Liver (tissue), 9 donors: Measurements from ENCODE around the gene CNOT11. TPM values are rescaled to one million over a fixed set of nuclear protein-coding genes. Genes with fewer than 3 reads are reported as not detected.

ENCODE experiments used
- DNase-seq: peaks from one replicate; pipeline ENCODE4 v3.0.0-alpha.2; 2017; ENCODE audit warnings: low spot score
- H3K27ac ChIP-seq, 2 donors: one replicate each; pipeline ENCODE4 v1.7.0; 2013; ENCODE audit warnings: inconsistent platforms in 2 of 2, low read length in 2 of 2, control low read depth in 1 of 2, low read depth in 1 of 2, mild to moderate bottlenecking in 1 of 2
- H3K27me3 ChIP-seq, 4 donors: one replicate each; pipeline versions ENCODE4 v1.6.1 to v1.7.0; 2013; ENCODE audit warnings: low read length in 3 of 4, inconsistent platforms in 1 of 4, mild to moderate bottlenecking in 1 of 4, moderate library complexity in 1 of 4; ENCODE audit not compliant: control insufficient read depth in 4 of 4, insufficient read depth in 4 of 4
- H3K36me3 ChIP-seq, 4 donors: one replicate each; pipeline versions ENCODE4 v1.6.1 to v1.7.0; 2013; ENCODE audit warnings: low read length in 3 of 4, mild to moderate bottlenecking in 3 of 4, low read depth in 1 of 4, moderate library complexity in 1 of 4; ENCODE audit not compliant: control insufficient read depth in 4 of 4, insufficient read depth in 3 of 4
- H3K4me1 ChIP-seq, 4 donors: one replicate each; pipeline versions ENCODE4 v1.6.1 to v1.7.0; 2013; ENCODE audit warnings: low read length in 3 of 4, mild to moderate bottlenecking in 3 of 4, moderate library complexity in 1 of 4; ENCODE audit not compliant: control insufficient read depth in 4 of 4, insufficient read depth in 4 of 4
- H3K4me3 ChIP-seq, 3 donors: one replicate each; pipeline versions ENCODE4 v1.6.1 to v1.7.0; 2013; ENCODE audit warnings: low read length in 3 of 3, control low read depth in 1 of 3, low read depth in 1 of 3, mild to moderate bottlenecking in 1 of 3
- H3K9ac ChIP-seq, 2 donors: one replicate each; pipeline ENCODE4 v1.7.0; 2013; ENCODE audit warnings: low read length in 2 of 2, mild to moderate bottlenecking in 2 of 2, moderate library complexity in 2 of 2, control low read depth in 1 of 2, low read depth in 1 of 2
- H3K9me3 ChIP-seq, 4 donors: one replicate each; pipeline versions ENCODE4 v1.6.1 to v1.7.0; 2013; ENCODE audit warnings: low read length in 3 of 4; ENCODE audit not compliant: control insufficient read depth in 4 of 4
- EGR1 ChIP-seq, 2 donors: IDR thresholded peaks; 2 replicates each; pipeline ENCODE4 v1.6.1; 2016 to 2018; ENCODE audit warnings: antibody characterized with exemption in 2 of 2, low read depth in 2 of 2
- HNF4G ChIP-seq: IDR thresholded peaks from 2 replicates; pipeline ENCODE4 v1.6.1; 2016; ENCODE audit warnings: antibody characterized with exemption
- JUND ChIP-seq, 2 donors: IDR thresholded peaks; 2 replicates each; pipeline ENCODE4 v1.6.1; 2016; ENCODE audit warnings: antibody characterized with exemption in 2 of 2
- NR2F2 ChIP-seq: IDR thresholded peaks from 2 replicates; pipeline ENCODE4 v1.6.1; 2016; ENCODE audit warnings: antibody characterized with exemption
- RAD21 ChIP-seq, 2 donors: IDR thresholded peaks; 2 replicates each; pipeline ENCODE4 v1.6.1; 2016; ENCODE audit warnings: antibody characterized with exemption in 2 of 2, mild to moderate bottlenecking in 2 of 2
- RXRA ChIP-seq, 2 donors: IDR thresholded peaks; 2 replicates each; pipeline ENCODE4 v1.6.1; 2017 to 2018; ENCODE audit warnings: antibody characterized with exemption in 2 of 2, mild to moderate bottlenecking in 1 of 2
- TAF1 ChIP-seq: conservative IDR thresholded peaks from 2 replicates; pipeline ENCODE4 v1.6.1; 2016; ENCODE audit warnings: antibody characterized with exemption, mild to moderate bottlenecking
- YY1 ChIP-seq: IDR thresholded peaks from 2 replicates; pipeline ENCODE4 v1.6.1; 2016; ENCODE audit warnings: antibody characterized with exemption, mild to moderate bottlenecking
- WGBS: extraction: QIAGEN DNeasy Blood & Tissue Kit; methylation state at CpG from one replicate; pipeline ENCODE4 v1.1.7; 2013; 5-methylcytosine and 5-hydroxymethylcytosine counted together
- polyA plus RNA-seq, 2 donors: library from polyadenylated mRNA; stranded (reverse) in 1 of 2; unstranded in 1 of 2; fragments of 200-250 nt in 1 of 2; fragments of >200 nt in 1 of 2; fragmentation: Nextera tagmentation in 1 of 2; extraction: Ambion mirVana in 1 of 2; gene quantifications; one replicate each; pipeline versions ENCODE4 v1.2.1 to v1.2.3, GENCODE V29; 2013 to 2015
- total RNA-seq, 2 donors: library from RNA; depleted of rRNA; stranded (reverse); fragments of >200 nt; gene quantifications; one replicate each; pipeline ENCODE4 v1.2.3, GENCODE V29; 2014
- TF ChIP-seq, protein P1 (sequence below): IDR thresholded peaks from 2 replicates; pipeline ENCODE4 v1.6.1; 2016; ENCODE audit warnings: antibody characterized with exemption
- TF ChIP-seq, protein P2 (sequence below): IDR thresholded peaks from 2 replicates; pipeline ENCODE4 v1.6.1; 2016; ENCODE audit warnings: antibody characterized with exemption
- TF ChIP-seq, protein P3 (sequence below): IDR thresholded peaks from 2 replicates; pipeline ENCODE4 v1.6.1; 2016; ENCODE audit warnings: antibody characterized with exemption, mild to moderate bottlenecking
- TF ChIP-seq, protein P4 (sequence below): fragments of 150-350 bp; IDR thresholded peaks from 2 replicates; pipeline ENCODE4 v1.5.1; 2017; ENCODE audit warnings: improper control_type of control experiment, low read depth, low read length; ENCODE audit not compliant: missing input control
- donor health status: healthy.
- donor health status: healthy.
- donor health status: healthy.
- donor health status: healthy.
- donor health status: healthy.

CNOT11 gene
- total and polyA plus RNA-seq, 4 donors, result 9.8 to 14.3 (median 13.5) TPM

DNA sequence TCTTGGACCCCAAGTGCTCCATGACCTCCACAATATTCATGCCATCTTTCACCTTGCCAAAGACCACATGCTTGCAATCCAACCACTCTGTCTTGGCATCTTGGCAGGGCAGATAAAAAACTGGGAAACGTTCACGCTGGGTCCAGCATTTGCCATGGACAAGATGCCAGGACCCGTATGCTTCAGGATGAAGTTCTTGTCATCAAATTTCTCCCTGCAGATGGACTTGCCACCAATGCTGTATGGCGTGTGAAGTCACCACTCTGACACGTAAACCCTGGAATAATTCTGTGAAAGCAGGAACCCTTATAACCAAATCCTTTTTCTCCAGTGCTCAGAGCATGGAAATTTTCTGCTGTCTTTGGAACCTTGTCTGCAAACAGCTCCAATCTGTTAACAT is 21.5 kb downstream of the CNOT11 start:
- H3K27ac ChIP-seq, result no peak overlapping the region
- WGBS, result 93% methylated on average over 5 of the region's 5 CpGs
- H3K4me3 ChIP-seq, result no peak overlapping the region
- H3K4me1 ChIP-seq, result peaks cover under 1 to 7% (median 4%) of the 10 kb centered on the region in 4 donors
- no peak for DNase-seq
- H3K9me3 ChIP-seq, result no peaks in the 10 kb centered on the region
- TF ChIP-seq HNF4G (no peak), NR2F2 (no peak), YY1 (no peak), JUND (IDR thresholded peaks at IDR 0.05) (no peak), RXRA (IDR thresholded peaks at IDR 0.05) (no peak), TAF1 (no peak), EGR1 (IDR thresholded peaks at IDR 0.05; ENCODE audit: low read depth in 2 of 2) (no peak), RAD21 (IDR thresholded peaks at IDR 0.05) (no peak)
- TF ChIP-seq, protein P1, sequence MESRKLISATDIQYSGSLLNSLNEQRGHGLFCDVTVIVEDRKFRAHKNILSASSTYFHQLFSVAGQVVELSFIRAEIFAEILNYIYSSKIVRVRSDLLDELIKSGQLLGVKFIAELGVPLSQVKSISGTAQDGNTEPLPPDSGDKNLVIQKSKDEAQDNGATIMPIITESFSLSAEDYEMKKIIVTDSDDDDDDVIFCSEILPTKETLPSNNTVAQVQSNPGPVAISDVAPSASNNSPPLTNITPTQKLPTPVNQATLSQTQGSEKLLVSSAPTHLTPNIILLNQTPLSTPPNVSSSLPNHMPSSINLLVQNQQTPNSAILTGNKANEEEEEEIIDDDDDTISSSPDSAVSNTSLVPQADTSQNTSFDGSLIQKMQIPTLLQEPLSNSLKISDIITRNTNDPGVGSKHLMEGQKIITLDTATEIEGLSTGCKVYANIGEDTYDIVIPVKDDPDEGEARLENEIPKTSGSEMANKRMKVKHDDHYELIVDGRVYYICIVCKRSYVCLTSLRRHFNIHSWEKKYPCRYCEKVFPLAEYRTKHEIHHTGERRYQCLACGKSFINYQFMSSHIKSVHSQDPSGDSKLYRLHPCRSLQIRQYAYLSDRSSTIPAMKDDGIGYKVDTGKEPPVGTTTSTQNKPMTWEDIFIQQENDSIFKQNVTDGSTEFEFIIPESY, result no peak
- TF ChIP-seq, protein P2, sequence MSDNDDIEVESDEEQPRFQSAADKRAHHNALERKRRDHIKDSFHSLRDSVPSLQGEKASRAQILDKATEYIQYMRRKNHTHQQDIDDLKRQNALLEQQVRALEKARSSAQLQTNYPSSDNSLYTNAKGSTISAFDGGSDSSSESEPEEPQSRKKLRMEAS, result no peak
- TF ChIP-seq, protein P3, sequence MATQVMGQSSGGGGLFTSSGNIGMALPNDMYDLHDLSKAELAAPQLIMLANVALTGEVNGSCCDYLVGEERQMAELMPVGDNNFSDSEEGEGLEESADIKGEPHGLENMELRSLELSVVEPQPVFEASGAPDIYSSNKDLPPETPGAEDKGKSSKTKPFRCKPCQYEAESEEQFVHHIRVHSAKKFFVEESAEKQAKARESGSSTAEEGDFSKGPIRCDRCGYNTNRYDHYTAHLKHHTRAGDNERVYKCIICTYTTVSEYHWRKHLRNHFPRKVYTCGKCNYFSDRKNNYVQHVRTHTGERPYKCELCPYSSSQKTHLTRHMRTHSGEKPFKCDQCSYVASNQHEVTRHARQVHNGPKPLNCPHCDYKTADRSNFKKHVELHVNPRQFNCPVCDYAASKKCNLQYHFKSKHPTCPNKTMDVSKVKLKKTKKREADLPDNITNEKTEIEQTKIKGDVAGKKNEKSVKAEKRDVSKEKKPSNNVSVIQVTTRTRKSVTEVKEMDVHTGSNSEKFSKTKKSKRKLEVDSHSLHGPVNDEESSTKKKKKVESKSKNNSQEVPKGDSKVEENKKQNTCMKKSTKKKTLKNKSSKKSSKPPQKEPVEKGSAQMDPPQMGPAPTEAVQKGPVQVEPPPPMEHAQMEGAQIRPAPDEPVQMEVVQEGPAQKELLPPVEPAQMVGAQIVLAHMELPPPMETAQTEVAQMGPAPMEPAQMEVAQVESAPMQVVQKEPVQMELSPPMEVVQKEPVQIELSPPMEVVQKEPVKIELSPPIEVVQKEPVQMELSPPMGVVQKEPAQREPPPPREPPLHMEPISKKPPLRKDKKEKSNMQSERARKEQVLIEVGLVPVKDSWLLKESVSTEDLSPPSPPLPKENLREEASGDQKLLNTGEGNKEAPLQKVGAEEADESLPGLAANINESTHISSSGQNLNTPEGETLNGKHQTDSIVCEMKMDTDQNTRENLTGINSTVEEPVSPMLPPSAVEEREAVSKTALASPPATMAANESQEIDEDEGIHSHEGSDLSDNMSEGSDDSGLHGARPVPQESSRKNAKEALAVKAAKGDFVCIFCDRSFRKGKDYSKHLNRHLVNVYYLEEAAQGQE, result no peak
- TF ChIP-seq, protein P4, sequence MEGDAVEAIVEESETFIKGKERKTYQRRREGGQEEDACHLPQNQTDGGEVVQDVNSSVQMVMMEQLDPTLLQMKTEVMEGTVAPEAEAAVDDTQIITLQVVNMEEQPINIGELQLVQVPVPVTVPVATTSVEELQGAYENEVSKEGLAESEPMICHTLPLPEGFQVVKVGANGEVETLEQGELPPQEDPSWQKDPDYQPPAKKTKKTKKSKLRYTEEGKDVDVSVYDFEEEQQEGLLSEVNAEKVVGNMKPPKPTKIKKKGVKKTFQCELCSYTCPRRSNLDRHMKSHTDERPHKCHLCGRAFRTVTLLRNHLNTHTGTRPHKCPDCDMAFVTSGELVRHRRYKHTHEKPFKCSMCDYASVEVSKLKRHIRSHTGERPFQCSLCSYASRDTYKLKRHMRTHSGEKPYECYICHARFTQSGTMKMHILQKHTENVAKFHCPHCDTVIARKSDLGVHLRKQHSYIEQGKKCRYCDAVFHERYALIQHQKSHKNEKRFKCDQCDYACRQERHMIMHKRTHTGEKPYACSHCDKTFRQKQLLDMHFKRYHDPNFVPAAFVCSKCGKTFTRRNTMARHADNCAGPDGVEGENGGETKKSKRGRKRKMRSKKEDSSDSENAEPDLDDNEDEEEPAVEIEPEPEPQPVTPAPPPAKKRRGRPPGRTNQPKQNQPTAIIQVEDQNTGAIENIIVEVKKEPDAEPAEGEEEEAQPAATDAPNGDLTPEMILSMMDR, result no peak
- no peak overlapping the region for H3K9ac ChIP-seq
- H3K36me3 ChIP-seq, result peaks cover 5 to 50% (median 45%) of the 10 kb centered on the region in 4 donors
- H3K27me3 ChIP-seq, result no peaks in the 10 kb centered on the region

DNA sequence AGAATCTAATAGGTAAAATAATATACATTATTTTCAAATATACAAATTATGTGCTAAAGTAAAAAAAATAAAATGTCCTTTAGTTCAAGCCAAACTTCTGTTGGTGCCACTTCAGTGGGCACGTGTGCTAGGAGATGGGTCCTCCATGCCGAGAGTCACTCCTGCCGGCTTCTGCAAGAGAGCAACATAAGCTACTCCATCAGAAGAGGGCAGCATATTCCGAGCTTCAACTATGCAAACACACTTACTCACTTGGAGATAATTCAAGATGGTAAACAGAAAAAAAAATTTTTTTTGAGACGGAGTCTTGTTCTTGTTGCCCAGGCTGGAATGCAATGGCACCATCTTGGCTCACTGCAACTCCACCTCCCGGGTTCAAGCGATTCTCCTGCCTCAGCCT is 24.4 kb downstream of the CNOT11 start:
- no peak overlapping the region for H3K9ac ChIP-seq
- no peak overlapping the region for H3K27ac ChIP-seq
- H3K9me3 ChIP-seq, result no peaks in the 10 kb centered on the region
- H3K27me3 ChIP-seq, result no peaks in the 10 kb centered on the region
- 79% methylated on average over 7 of the region's 7 CpGs for WGBS
- no peak for DNase-seq
- H3K4me3 ChIP-seq, result no peak overlapping the region
- no peak for TF ChIP-seq HNF4G
- peak; percentile 47 to 50 for TF ChIP-seq RAD21 (IDR thresholded peaks at IDR 0.05)
- H3K4me1 ChIP-seq, result peaks cover 2 to 11% (median 8%) of the 10 kb centered on the region in 4 donors
- H3K36me3 ChIP-seq, result peaks cover 9 to 43% (median 40%) of the 10 kb centered on the region in 4 donors
